Inflammatory macrophage treated with lipopolysaccharide for 1 hour (primary cell): Measurements from ENCODE around the gene PTPN2.
"Not testable (repeated sequence)": the region's sequence is repeated elsewhere in the genome, so short reads cannot be mapped to it uniquely, and the experiment has no call there.

Source experiments
- DNase-seq, 2 donors: peaks; one replicate each; pipeline ENCODE4 v3.0.0-alpha.2; 2020 to 2022

The PTPN2 gene

DNA sequence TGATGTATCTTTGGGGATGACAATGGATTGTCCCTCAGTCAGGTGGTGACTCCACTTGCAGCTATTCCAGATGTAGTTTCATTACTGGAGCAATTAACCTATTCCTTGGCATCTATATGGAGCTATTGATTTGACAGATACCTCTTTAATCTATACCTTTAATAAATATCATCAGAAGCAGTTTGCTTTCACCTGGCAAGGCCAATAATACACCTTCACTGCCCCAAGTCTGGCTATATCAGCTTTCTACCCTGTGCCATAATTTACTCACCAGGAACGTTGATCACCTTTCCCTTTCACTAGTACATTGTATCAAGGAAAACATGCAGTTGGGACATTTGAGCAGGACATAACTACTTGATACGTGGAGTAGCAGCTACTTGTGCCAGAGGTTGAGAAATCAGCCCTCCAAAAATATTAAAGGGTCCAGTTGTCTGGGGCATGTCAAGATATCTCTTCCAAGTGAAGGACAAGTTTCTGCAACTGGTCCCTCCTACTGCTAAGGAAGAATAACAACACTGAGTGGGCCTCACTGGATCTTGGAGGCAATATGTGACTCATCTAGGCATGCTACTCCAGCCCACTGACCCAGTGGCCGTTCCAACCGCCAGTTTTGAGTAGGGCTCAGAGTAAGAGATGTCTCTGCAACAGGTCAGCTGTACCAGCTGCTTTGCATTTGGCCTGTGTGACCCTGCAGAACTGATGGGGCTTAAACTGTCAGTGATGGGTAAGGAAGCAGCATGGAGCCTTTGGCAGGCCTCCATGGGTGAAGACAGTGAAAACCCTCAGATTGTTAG, 114.2 kb downstream of the PTPN2 start:
- no peak for DNase-seq

DNA sequence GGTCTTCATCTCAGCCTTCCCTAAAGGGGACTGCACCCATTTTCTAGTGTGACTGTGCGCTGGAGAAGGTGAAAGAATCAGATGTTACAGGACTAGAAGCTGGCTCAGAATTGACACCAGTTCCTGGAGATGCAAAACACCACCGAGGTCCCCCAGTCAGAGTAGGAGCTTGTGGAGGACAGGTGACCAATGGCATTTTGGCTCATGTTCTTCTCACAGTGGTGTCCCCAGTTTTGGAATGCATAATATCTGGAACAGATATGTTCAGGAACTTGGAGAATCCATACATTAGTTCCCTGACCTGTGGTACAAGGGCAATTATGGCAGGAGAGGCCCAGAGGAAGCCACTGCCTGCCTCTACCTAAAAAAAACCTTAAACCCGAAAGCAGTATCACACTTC, 114.9 kb downstream of the PTPN2 start:
- DNase-seq = no peak

DNA sequence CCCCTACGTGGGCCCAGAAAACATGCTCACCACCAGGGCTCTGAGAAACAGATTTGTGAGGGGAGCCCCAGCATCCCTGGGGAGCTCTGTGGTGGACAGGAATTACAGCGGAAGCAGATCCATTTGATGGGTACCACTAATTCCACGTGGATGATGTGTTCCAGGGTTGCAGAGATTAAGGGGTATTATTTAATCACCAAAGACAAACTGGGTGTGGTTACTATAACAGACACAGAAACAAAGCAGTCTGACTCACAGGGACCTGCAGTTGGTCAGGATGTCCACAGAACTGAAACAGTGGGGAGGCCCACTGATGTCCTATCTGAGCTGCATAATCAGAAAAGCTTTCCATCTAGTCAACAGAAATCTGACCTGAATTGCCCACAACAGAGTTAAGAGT, 115.4 kb downstream of the PTPN2 start:
- no peak for DNase-seq

DNA sequence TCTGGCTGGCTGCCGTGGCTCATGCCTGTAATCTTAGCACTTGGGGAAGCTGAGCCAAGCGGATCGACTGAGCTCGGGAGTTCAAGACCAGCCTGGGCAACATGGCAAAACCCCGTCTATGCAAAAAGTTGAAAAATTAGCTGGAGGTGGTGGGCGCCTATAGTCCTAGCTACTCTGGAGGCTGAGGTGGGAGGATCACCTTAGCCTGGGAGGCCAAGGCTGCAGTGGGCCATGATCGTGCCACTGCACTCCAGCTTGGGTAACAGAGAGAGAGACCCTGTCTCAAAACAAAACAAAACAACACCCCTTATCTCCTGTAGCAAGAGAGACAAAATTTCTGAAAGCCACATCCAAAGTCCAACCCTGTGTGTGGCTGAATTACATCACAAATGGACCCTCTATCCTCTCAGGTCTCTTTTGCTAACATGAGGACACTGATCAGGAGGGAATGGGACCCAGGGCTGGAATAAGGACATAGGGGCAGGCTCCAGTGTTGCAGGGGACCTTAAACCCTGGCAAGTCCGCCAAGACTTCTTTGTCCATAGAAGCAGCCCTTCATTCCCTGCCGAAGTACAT, 116.4 kb downstream of the PTPN2 start:
- DNase-seq = no peak

DNA sequence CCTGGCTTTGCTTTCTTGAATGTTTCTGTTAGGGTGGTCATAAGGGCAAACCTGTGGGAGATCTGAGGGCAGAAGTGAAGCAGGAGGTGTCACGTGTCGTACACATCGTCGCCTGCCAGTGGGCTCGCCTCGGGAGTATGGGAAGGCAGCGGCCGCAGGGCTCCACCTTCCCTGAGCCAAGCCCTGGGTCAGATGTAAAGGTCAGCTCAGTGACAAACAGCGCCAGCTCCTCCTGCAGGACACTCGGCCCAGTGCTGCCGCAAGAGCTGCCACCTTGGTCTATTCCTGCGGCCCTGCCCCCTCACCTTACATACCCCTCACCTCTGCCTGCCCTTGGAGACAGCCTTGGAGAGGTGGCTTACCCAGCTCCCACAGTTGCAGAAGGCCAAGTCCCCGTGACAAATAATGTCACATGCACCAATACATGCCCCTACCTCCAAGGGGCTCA, 117.0 kb downstream of the PTPN2 start:
- DNase-seq = no peak

DNA sequence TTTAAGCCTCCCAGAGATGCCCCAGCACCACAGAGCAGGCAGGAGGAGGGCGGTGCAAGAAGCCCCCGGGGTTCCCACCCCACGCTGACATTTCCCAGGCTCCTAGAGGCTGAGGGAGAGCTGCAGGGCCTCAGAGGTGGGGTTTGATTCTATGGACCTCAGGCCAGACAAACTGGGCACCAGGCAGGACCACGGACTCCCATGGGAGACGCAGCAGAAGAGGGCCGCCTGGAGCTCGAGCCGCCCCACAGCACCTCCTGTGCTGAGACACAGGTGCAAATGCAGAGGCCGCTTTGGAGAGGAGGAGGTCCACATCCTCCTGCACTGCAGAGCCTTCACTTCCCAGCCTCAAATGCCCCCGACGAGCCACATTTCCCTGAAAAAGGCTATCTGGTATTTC, 118.5 kb downstream of the PTPN2 start:
- no peak for DNase-seq

DNA sequence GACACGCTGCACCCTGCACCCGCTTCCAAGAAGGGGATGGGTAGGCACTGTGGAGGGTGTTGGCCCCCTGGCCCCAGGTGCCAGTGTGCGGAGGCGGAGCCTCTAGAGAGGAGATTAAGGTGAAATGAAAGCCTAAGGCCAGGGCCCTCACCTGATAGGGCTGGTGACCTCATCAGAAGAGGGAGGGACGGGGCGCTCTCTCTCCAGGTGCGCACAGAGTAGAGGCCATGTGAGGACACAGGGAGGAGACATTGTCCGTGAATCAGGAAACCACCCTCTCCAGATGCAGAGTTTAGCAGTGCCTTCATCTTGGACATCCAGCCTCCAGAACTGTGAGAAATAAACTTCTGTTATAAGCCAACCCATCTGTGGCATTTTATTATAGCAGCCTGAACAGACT, 118.9 kb downstream of the PTPN2 start:
- no peak for DNase-seq

DNA sequence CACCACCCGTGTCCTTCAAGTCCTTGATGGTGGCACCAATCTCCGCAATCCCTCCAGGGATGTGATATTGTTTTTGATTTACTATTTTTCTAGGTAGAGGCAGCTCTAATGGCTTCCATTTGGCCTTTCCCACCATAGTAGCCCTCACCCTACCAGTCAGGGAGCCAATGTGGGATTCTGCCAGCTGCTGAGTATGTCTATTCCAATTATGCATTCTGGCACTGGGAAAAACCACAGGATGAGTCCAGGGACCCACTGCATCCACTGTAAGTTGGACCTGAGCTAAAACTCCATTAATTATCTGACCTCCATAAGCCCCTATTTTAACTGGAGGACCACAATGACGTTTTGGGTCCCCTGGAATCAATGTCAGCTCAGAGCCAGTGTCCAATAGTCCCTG, 125.5 kb downstream of the PTPN2 start:
- DNase-seq = not testable (repeated sequence)

DNA sequence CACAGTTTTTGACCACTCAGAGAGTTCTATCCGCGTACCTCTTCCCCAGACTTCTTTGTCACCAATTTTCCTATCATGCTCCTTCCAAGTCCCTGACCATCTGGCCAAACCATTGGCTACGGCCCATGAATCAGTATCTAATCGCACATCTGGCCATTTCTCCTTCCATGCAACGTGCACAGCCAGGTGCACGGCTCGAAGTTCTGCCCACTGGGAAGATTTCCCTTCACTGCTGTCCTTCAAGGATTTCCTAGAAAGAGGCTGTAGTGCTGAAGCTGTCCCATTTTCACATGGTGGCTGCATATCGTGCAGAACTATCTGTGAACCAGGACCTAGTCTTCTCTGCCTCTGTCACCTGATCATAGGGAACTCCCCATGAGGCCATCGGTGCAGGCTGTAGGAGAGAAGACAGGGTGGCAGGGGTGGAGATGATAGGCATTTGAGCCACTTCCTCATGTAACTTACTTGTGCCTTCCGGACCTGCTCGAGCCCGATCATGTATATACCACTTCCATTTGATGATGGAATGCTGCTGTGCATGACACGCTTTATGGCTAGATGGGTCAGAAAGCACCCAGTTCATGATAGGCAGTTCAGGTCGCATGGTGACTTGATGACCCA, 127.3 kb downstream of the PTPN2 start:
- peak in 1 of 2 donors; percentile 38 for DNase-seq

DNA sequence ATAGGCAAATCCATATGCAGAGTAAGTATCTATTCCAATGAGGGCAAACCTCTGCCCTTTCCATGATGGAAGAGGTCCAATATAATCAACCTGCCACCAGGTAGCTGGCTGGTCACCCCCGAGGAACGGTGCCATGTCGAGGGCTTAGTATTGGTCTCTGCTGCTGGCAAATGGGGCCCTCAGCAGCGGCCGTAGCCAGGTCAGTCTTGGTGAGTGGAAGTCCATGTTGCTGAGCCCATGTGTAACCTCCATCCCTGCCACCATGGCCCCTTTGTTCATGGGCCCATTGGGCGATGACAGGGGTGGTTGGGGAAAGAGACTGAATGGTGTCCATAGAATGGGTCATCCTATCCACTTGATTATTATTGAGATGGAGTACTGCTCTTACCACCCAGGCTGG, 128.4 kb downstream of the PTPN2 start:
- DNase-seq = not testable (repeated sequence)

DNA sequence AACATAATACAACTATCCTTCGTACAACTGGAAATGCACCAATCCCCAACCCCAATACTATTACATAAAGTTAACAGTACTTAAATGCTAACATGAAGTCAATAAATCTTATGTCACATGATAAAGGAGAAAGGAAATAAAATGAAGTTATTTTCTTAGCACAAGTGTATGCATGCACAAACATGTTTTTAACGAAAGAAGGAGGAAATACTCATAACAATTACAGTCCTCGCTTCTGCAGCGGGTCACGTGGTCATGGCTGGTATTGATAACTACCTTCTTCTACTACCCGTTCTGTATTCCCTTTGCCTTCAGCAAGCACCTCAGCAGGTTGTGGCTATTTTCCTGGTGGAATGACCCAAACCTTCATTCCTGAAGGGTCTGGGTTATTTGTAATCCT, 129.5 kb downstream of the PTPN2 start:
- DNase-seq = no peak

DNA sequence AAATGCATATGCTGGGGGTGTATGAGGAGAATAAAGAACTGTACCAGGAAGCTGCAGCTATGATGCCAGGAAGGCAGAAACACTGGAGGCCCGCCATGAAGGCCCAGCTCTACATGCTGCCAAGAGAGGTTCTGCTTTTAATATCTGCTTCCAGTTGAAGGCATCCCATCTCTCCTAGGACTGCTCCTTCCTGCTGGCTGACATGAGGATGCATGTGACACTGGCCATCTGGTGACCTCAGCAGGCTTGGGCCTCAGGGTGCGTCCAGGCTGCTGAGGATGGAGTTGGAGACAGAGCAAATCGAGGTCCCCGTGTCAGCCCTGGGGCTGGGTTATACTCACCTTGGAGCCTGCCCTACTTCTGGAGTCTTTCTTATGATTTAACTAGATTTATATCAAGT, 132.1 kb downstream of the PTPN2 start:
- DNase-seq = no peak

DNA sequence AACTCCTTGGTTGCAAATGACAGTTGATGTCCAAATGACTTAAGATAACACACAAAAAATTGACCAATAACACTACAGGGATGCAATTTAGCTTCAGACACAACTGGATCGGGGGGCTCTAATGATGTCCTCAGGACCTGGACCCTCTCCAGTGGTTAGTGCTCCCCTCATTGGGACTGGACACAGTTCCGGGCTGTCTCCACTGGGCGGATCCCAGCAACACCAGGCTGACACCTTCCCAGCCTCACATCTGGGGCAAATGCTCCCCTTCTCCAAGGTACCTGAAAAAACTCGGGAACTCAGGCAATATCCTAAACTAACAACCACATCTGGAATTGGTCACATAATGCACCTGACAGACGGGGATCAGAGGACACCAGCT, 132.5 kb downstream of the PTPN2 start:
- DNase-seq = no peak

DNA sequence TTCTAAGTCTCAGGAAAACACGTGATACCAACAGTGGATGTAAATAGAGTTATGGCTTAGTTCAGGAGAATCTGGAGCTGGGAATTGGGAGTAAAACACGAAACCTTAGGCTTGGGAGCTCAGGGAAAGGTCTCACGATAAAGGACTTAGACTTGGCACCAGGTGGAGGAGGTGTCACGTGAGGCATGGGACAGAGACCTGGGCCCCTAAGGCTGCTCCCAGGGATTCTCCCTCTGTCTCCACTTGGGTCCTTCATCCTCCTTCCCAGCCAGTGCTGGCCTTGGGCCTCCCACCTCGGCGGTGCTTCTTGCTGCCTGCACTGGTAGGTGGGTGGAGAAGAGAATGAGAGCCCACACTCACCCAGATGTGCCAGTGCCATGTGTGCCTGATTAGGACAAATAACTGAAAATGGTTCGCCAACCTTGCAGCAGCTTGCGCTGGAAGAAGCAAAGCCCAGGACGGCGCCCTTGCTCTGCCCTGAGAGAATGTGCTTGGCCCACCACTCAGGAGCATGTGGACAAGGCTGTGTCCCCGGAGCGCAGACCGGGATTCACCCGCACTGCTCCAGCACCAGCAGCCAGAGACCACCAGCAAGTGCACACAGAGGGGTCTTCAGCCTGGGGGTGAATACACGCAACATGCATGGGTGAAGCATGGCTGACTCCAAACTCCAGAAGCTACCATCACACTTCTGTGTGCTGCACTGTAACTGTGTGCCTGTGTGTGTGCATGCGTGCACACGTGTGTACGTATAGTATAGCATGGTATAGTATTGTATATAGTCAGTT, 133.1 kb downstream of the PTPN2 start:
- DNase-seq = no peak

DNA sequence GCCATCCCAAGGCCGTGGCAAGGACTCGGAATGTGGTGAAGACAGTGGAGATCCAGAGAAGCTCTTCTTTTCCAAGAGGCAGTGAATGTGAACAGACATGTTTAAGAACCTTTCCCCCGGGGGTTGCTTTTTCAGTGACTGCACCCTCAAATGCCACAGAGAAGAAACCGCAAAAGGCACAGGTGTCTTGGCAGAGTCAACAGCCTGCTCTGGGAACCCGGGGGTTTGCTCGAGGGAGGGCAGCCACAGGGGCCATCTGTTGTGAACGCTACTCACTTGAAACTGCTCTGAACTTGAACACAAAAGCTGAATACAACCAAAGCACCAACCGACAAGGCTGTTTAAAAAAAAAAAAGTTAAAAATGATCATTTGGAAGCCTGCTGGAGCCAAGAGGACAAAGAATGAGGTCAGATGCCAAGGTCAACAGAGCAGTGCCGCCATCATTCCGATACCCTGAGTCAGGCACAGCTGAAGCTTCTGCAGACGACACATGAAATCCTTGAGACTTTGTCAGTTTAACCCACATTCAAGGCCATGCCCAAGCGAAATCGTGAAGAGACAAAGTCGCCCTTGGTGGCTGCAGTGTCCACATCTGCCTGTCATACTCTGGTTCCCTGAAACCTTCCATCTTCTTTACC, 133.8 kb downstream of the PTPN2 start:
- no peak for DNase-seq

DNA sequence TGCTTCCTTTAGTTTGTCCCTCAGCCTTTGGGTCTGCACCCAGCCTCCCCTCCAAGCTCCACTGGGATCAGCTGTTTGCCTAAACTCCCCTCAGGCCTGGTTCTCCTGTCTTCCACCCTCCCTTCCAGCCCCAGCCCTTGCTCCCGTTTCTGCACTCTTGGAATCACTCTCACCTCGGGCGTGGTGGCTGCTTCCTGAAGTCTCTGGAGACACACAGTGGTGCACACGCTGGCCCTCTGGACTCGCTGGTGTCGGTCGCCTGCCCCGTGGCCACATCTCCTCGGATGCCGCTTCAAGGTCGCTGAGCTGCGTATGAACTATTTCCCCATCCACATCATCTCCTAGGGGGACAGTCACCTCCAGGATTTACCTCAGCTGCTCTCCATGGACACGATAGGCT, 134.9 kb downstream of the PTPN2 start:
- DNase-seq = no peak

DNA sequence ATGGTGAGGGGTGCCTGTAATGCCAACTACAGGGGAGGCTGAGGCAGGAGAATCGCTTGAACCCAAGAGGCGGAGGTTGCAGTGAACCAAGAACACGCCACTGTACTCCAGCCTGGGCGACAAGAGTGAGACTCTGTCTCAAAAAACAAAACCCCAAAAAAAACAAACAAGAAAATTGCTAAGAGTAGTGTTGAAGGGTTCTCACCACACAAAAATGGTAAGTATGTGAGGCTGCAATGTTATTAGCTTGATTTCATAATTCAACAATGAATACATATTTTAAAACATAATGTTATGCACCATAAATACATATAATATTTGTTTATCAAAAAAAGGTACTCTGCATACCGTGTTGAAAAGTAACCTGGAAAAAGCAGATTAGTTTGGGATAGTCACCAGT, 135.4 kb downstream of the PTPN2 start:
- DNase-seq = no peak

DNA sequence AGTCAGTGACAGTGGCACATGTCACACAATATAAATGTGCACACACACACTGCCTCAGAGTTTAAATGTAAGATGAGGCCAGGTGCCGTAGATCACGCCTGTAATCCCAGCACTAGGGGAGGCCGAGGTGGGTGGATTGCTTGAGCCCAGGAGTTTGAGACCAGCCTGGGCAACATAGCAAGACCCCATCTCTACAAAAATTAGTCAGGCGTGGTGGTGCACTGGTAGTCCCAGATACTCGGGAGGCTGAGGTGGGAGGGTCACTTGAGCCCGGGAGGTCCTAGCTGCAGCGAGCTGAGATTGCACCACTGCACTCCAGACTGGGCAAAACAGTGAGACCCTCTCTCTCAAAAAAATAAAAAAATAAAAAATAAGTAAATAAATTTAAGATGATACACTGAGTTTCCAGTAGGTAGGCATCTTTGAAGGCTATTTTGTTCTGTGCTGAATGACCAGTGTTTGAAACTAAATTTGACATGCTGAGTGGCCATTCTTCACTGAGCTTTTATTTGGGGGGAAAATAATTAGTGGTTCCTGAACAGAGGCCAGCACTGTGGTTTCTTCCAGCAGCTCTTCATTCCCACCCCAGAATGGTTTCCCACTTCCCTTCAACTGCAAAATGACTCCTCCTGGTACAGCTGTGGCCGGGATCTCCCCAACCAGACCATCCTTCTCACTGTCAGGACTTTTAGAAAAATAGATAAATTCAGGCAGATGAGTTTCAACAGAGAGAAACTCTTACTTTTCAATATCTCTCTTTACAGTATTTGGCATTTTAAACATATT, 136.3 kb downstream of the PTPN2 start:
- no peak for DNase-seq

DNA sequence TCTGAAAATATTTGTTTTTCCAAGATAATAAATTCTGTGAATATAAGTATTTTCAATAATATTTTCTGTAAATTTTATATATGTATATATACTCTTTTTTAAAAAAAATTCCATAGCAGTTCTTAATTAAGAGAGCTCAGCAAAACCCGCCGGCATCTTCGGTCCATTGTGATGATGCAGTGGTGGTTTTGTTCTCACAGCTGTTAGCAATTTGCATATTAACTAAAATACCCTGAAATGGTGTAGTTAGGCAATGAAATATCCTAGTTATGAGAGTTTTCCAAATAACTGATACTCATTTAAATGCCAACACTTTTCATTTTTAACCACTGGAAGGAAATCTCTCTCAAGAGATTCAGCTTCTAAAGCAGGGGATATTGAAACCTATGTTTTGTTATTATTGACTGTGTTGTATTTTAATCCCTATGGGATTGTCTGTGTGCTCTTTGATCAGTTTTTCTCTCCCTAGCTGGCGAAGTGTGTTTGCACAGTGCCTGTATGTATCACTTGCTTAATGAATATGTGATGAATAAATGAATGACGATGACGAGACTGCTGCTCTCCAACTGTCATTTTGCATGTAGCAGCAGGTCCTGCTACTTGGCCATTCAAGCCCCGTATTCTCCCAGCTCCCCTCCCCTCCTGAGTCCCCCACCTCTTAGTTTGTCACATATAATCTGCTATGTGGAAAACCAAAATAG, 138.8 kb downstream of the PTPN2 start:
- no peak for DNase-seq

DNA sequence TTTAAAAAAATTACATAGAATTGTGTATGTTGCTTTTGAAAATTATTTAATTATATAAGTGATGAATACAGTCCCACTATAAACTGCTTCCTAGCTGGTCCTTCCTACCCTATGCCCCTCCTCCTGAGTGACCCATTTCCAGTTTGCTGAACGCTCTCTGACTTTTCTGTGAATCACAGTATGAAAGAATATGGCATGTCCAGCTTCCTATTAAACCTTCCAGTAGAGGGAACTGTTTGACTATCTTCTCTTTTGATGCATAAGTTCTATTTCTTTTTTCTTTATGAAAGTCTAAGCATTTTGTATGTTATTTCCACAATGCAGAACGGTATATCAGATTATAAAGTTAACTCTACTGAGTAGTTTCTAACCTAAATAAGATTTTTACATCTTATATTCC, 139.9 kb downstream of the PTPN2 start:
- DNase-seq = peak; percentile 47 to 71

DNA sequence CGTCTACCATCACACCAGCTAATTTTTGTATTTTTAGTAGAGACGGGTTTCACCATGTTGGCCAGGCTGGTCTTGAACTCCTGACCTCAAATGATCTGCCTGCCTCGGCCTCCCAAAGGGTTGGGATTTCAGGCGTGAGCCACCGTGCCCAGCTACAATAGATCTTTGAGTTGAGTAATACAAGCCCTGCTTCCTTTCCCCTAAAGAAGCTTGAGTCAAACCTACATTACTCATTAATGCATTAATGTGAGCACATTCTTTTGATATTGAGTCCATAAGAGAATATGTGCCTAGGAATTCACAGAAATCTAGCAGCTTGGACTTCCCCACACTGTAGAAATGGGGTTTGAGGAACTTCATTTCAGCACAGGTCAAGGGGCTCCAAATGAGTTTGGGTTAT, 141.6 kb downstream of the PTPN2 start:
- peak; percentile 40 to 41 for DNase-seq
